Measurements from ENCODE around the gene XRN1.

GRCh38 chr3:142267269-142267668, 180.6 kb downstream of the XRN1 start:
- TF ChIP-seq, protein P1, sequence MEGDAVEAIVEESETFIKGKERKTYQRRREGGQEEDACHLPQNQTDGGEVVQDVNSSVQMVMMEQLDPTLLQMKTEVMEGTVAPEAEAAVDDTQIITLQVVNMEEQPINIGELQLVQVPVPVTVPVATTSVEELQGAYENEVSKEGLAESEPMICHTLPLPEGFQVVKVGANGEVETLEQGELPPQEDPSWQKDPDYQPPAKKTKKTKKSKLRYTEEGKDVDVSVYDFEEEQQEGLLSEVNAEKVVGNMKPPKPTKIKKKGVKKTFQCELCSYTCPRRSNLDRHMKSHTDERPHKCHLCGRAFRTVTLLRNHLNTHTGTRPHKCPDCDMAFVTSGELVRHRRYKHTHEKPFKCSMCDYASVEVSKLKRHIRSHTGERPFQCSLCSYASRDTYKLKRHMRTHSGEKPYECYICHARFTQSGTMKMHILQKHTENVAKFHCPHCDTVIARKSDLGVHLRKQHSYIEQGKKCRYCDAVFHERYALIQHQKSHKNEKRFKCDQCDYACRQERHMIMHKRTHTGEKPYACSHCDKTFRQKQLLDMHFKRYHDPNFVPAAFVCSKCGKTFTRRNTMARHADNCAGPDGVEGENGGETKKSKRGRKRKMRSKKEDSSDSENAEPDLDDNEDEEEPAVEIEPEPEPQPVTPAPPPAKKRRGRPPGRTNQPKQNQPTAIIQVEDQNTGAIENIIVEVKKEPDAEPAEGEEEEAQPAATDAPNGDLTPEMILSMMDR (IDR thresholded peaks at IDR 0.05) = no peak
- no peak for TF ChIP-seq EZH2 (IDR thresholded peaks at IDR 0.05; ENCODE audit: borderline replicate concordance, insufficient read depth, low read depth, low read length, poor library complexity, severe bottlenecking)
